ENCODE measurements around the gene CEP43. TPM values are rescaled to one million over a fixed set of nuclear protein-coding genes. Genes with fewer than 3 reads are reported as not detected.

CEP43 gene
- polyA plus RNA-seq, 1 donor from 2014 or later: 78.2 TPM

DNA sequence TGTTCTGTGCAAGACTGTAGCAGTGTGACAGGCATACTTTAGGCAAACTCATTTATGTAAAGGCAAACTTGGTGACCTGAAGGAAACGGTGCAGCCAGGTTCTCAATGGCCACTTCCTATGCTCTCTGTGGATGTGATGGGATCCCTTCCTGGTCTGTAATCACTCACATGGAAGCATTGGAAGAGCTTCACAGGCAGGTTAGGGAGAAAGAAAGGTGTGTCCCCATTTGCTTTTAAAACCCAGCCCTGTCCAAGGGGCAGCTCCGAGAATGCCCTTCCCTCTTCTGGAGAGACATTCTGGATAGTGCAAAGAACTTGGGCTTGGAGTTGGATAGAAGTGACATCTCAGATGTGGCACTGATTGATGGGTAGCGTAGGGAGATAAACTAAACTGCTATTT lies 28.1 kb downstream of the CEP43 start:
- no peaks in the 10 kb centered on the region for H3K9me2 ChIP-seq (ENCODE audit: insufficient read depth, low read length)
- no peak overlapping the region for H2AFZ ChIP-seq (ENCODE audit: low read depth, low read length)
- H4K20me1 ChIP-seq (ENCODE audit: insufficient read depth): no peaks in the 10 kb centered on the region
- H3K9ac ChIP-seq (ENCODE audit: low read length): no peak overlapping the region
- no peaks in the 10 kb centered on the region for H3K27me3 ChIP-seq (ENCODE audit: insufficient read depth, low read depth, low read length)
- H3K4me2 ChIP-seq (ENCODE audit: low read length): no peak overlapping the region
- no peak overlapping the region for H3K4me3 ChIP-seq (ENCODE audit: low read length)
- H3K9me3 ChIP-seq (ENCODE audit: low read length): no peaks in the 10 kb centered on the region
- TF ChIP-seq TAF1 (IDR thresholded peaks at IDR 0.05; ENCODE audit: low read depth): no peak
- no peak for TF ChIP-seq EZH2 (IDR thresholded peaks at IDR 0.05; ENCODE audit: borderline replicate concordance, insufficient read depth, low read length, poor library complexity, severe bottlenecking)
- no peak for TF ChIP-seq EP300 (conservative IDR thresholded peaks at IDR 0.05; ENCODE audit: poor library complexity, severe bottlenecking)
- TF ChIP-seq, protein P1, sequence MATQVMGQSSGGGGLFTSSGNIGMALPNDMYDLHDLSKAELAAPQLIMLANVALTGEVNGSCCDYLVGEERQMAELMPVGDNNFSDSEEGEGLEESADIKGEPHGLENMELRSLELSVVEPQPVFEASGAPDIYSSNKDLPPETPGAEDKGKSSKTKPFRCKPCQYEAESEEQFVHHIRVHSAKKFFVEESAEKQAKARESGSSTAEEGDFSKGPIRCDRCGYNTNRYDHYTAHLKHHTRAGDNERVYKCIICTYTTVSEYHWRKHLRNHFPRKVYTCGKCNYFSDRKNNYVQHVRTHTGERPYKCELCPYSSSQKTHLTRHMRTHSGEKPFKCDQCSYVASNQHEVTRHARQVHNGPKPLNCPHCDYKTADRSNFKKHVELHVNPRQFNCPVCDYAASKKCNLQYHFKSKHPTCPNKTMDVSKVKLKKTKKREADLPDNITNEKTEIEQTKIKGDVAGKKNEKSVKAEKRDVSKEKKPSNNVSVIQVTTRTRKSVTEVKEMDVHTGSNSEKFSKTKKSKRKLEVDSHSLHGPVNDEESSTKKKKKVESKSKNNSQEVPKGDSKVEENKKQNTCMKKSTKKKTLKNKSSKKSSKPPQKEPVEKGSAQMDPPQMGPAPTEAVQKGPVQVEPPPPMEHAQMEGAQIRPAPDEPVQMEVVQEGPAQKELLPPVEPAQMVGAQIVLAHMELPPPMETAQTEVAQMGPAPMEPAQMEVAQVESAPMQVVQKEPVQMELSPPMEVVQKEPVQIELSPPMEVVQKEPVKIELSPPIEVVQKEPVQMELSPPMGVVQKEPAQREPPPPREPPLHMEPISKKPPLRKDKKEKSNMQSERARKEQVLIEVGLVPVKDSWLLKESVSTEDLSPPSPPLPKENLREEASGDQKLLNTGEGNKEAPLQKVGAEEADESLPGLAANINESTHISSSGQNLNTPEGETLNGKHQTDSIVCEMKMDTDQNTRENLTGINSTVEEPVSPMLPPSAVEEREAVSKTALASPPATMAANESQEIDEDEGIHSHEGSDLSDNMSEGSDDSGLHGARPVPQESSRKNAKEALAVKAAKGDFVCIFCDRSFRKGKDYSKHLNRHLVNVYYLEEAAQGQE (IDR thresholded peaks at IDR 0.05; ENCODE audit: borderline replicate concordance): no peak
- TF ChIP-seq SMC3 (conservative IDR thresholded peaks at IDR 0.05; ENCODE audit: poor library complexity): no peak
- TF ChIP-seq RAD21 (conservative IDR thresholded peaks at IDR 0.05): no peak
- TF ChIP-seq MXI1 (conservative IDR thresholded peaks at IDR 0.05; ENCODE audit: poor library complexity, severe bottlenecking): no peak
- TF ChIP-seq, protein P2, sequence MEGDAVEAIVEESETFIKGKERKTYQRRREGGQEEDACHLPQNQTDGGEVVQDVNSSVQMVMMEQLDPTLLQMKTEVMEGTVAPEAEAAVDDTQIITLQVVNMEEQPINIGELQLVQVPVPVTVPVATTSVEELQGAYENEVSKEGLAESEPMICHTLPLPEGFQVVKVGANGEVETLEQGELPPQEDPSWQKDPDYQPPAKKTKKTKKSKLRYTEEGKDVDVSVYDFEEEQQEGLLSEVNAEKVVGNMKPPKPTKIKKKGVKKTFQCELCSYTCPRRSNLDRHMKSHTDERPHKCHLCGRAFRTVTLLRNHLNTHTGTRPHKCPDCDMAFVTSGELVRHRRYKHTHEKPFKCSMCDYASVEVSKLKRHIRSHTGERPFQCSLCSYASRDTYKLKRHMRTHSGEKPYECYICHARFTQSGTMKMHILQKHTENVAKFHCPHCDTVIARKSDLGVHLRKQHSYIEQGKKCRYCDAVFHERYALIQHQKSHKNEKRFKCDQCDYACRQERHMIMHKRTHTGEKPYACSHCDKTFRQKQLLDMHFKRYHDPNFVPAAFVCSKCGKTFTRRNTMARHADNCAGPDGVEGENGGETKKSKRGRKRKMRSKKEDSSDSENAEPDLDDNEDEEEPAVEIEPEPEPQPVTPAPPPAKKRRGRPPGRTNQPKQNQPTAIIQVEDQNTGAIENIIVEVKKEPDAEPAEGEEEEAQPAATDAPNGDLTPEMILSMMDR (IDR thresholded peaks at IDR 0.05; ENCODE audit: poor library complexity, severe bottlenecking): no peak
- TF ChIP-seq POLR2AphosphoS5 (IDR thresholded peaks at IDR 0.05): no peak
- H3K79me2 ChIP-seq (replicated peaks; ENCODE audit: insufficient read depth, low read length): no peaks in the 10 kb centered on the region
- no peak overlapping the region for H3K27ac ChIP-seq (ENCODE audit: low read length)
- H3K36me3 ChIP-seq (ENCODE audit: insufficient read depth, low read length): peaks cover 39% of the 10 kb centered on the region
- no peaks in the 10 kb centered on the region for H3F3A ChIP-seq (ENCODE audit: insufficient read depth, low read length, poor library complexity, severe bottlenecking)

DNA sequence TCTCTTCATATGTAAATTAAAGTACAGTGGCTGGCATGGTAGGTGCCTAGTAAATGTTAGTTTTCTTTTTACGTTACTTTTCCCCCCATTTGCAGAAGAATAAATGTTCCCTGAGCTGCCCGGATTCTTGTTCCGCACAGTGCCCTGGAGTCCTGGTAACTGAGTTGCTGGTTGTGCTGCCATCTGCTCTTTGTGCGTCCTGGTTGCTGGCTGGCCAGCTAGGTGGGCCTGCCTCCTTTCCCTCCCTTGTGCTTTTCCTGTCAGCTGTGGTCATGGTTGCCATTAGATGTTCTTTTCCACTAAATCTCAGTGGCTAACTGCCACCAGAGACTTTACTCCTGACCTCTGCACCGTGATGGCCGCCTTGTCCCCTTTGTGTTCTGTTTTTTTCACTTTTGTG lies 28.6 kb downstream of the CEP43 start:
- TF ChIP-seq RAD21 (conservative IDR thresholded peaks at IDR 0.05) (no peak), SMC3 (conservative IDR thresholded peaks at IDR 0.05; ENCODE audit: poor library complexity) (no peak)
- TF ChIP-seq, protein P1 (IDR thresholded peaks at IDR 0.05; ENCODE audit: borderline replicate concordance): no peak
- H3K27me3 ChIP-seq (ENCODE audit: insufficient read depth, low read depth, low read length): no peaks in the 10 kb centered on the region
- no peak overlapping the region for H3K9ac ChIP-seq (ENCODE audit: low read length)
- no peaks in the 10 kb centered on the region for H3K79me2 ChIP-seq (replicated peaks; ENCODE audit: insufficient read depth, low read length)
- H3K9me3 ChIP-seq (ENCODE audit: low read length): no peaks in the 10 kb centered on the region
- H3K27ac ChIP-seq (ENCODE audit: low read length): no peak overlapping the region
- no peaks in the 10 kb centered on the region for H3K9me2 ChIP-seq (ENCODE audit: insufficient read depth, low read length)
- no peak overlapping the region for H3K4me3 ChIP-seq (ENCODE audit: low read length)
- H3K36me3 ChIP-seq (ENCODE audit: insufficient read depth, low read length): peaks cover 39% of the 10 kb centered on the region
- H3K4me2 ChIP-seq (ENCODE audit: low read length): no peak overlapping the region
- no peaks in the 10 kb centered on the region for H4K20me1 ChIP-seq (ENCODE audit: insufficient read depth)
- no peak overlapping the region for H2AFZ ChIP-seq (ENCODE audit: low read depth, low read length)
- H3F3A ChIP-seq (ENCODE audit: insufficient read depth, low read length, poor library complexity, severe bottlenecking): no peaks in the 10 kb centered on the region

All from neural cell (in vitro differentiated cells).